Posterior cingulate gyrus (tissue), 11 donors: Measurements from ENCODE around the gene TADA2B.

Source experiments
- DNase-seq, 10 donors: peaks; one replicate each; pipeline versions ENCODE4 v3.0.0 to v3.0.0-alpha.2; 2020 to 2021; ENCODE audit warnings: mixed read lengths in 3 of 10
- intact Hi-C: fragments of 100-400 bp; cut with DNase I; formaldehyde crosslinking; loops from one replicate; pipeline ENCODE4 v1.15.1; 2023

TADA2B gene

GRCh38 chr4:7052923-7053715 is 9.9 kb downstream of the TADA2B start:
- peak in 3 of 10 donors; percentile 27 to 84 (median 81) for DNase-seq
- intact Hi-C loops: no loop called here

GRCh38 chr4:7054106-7054880 is 11.1 kb downstream of the TADA2B start:
- intact Hi-C loops: no loop called here
- peak in 2 of 10 donors; percentile 67 to 83 for DNase-seq

GRCh38 chr4:7055111-7055989 is 12.2 kb downstream of the TADA2B start:
- intact Hi-C loops: no loop called here
- peak in 1 of 10 donors; percentile 66 for DNase-seq

GRCh38 chr4:7055990-7056325 is 12.8 kb downstream of the TADA2B start:
- DNase-seq: peak in 1 of 10 donors; percentile 71
- intact Hi-C loops: no loop called here

- intact Hi-C loops: no loop called here
- DNase-seq: no peak
Observed at GRCh38 chr4:7058792-7059191, 15.6 kb downstream of the TADA2B start.

GRCh38 chr4:7059662-7060061 is 16.5 kb downstream of the TADA2B start:
- no peak for DNase-seq
- intact Hi-C loops: loop anchor here (10.0 kb wide), 1 partner anchor 275 kb away; the partner anchor contains the start of gene KIAA0232

- intact Hi-C loops: loop anchor here (10.0 kb wide), 1 partner anchor 276 kb away; the partner anchor contains the start of gene KIAA0232
- DNase-seq: peak in 1 of 10 donors; percentile 68
Observed at GRCh38 chr4:7060346-7061150, 17.4 kb downstream of the TADA2B start.

- intact Hi-C loops: loop anchor here (10.0 kb wide), 1 partner anchor 277 kb away; the partner anchor contains the start of gene KIAA0232
- no peak for DNase-seq
Observed at GRCh38 chr4:7061815-7062214, 18.6 kb downstream of the TADA2B start.

- intact Hi-C loops: loop anchor here (10.0 kb wide), 1 partner anchor 278 kb away; the partner anchor contains the start of gene KIAA0232
- peak in 1 of 10 donors; percentile 33 for DNase-seq
Observed at GRCh38 chr4:7062816-7063215, 19.6 kb downstream of the TADA2B start.

GRCh38 chr4:7063362-7063761 is 20.2 kb downstream of the TADA2B start:
- DNase-seq: no peak
- intact Hi-C loops: loop anchor here (10.0 kb wide), 1 partner anchor 279 kb away; the partner anchor contains the start of gene KIAA0232

GRCh38 chr4:7066006-7066405 is 22.8 kb downstream of the TADA2B start:
- DNase-seq: no peak
- intact Hi-C loops: loop anchor here (10.0 kb wide), 1 partner anchor 281 kb away; the partner anchor contains the start of gene KIAA0232

GRCh38 chr4:7066493-7066892 is 23.3 kb downstream of the TADA2B start:
- intact Hi-C loops: loop anchor here (10.0 kb wide), 1 partner anchor 282 kb away; the partner anchor contains the start of gene KIAA0232
- DNase-seq: no peak

- intact Hi-C loops: loop anchor here (10.0 kb wide), 1 partner anchor 282 kb away; the partner anchor contains the start of gene KIAA0232
- no peak for DNase-seq
Observed at GRCh38 chr4:7067126-7067451, 23.9 kb downstream of the TADA2B start.

GRCh38 chr4:7067452-7068278 is 24.5 kb downstream of the TADA2B start, which contains the start of gene GRPEL1:
Gene GRPEL1, minus strand, starts transcription at chr4:7068064. Its CDS starts 32 bp downstream, at chr4:7068032.
- intact Hi-C loops: loop anchor here (1.0 to 10.0 kb wide), 3 partner anchors 24 to 283 kb away; partner anchors contain the start of genes KIAA0232, TADA2B and TBC1D14

GRCh38 chr4:7068279-7068842 is 25.2 kb downstream of the TADA2B start:
- DNase-seq: no peak
- intact Hi-C loops: loop anchor here (1.0 to 10.0 kb wide), 3 partner anchors 25 to 284 kb away; partner anchors contain the start of genes KIAA0232, TADA2B and TBC1D14

More at GRCh38 chr4:7067452-7068278, 24.5 kb downstream of the TADA2B start, which contains the start of gene GRPEL1:
- DNase-seq: peak; percentile 98 to 100 (median 99)

- intact Hi-C loops: loop anchor here (1.0 to 10.0 kb wide), 3 partner anchors 26 to 284 kb away; partner anchors contain the start of genes KIAA0232, TADA2B and TBC1D14
- DNase-seq: no peak
Observed at GRCh38 chr4:7068883-7069282, 25.7 kb downstream of the TADA2B start.

GRCh38 chr4:7070729-7071511 is 27.7 kb downstream of the TADA2B start:
- intact Hi-C loops: loop anchor here (1.0 kb wide), 1 partner anchor 351 kb away; no protein-coding TSS in a partner anchor
- DNase-seq: peak; percentile 68 to 97 (median 83)
